ENCODE results near the gene SIX2. TPM values are rescaled to one million over a fixed set of nuclear protein-coding genes. Genes with fewer than 3 reads are reported as not detected.

Gene SIX2
- total and polyA plus RNA-seq, 2 donors from 2014 or later, result 0.28 to 0.62 TPM

- H3K27ac ChIP-seq (ENCODE audit: low read depth in 2 of 2, low read length in 2 of 2), result no peak overlapping the region
- FAIRE-seq, result no peak
- peaks cover 45% of the 10 kb centered on the region for H3K27me3 ChIP-seq (ENCODE audit: control insufficient read depth, insufficient read depth, low read length)
- no peaks in the 10 kb centered on the region for H3K9me3 ChIP-seq (ENCODE audit: control insufficient read depth in 2 of 3, insufficient read depth in 1 of 3, low read length in 3 of 3)
- H3K4me3 ChIP-seq (ENCODE audit: low read length in 3 of 3), result peak overlapping the region in 1 of 3 donors; percentile 48
- H3K4me1 ChIP-seq (ENCODE audit: control insufficient read depth in 2 of 3, insufficient read depth in 2 of 3, low read depth in 1 of 3, low read length in 3 of 3), result peaks cover 0 to 25% (median 5%) of the 10 kb centered on the region in 3 donors
- no peaks in the 10 kb centered on the region for H3K36me3 ChIP-seq (ENCODE audit: control insufficient read depth in 2 of 3, insufficient read depth in 3 of 3, low read length in 3 of 3)
- intact Hi-C loops (cut with DNase I), result loop anchor here (10.0 kb wide), 2 partner anchors 471 to 561 kb away; no protein-coding TSS in a partner anchor
- no peak overlapping the region for H3K9ac ChIP-seq (ENCODE audit: low read length in 3 of 3)
- peak; percentile 82 to 91 (median 85) for DNase-seq
- peak; percentile 89 for TF ChIP-seq CTCF (IDR thresholded peaks at IDR 0.05; ENCODE audit: borderline replicate concordance, extremely low read depth, insufficient read depth)
Measured at GRCh38 chr2:44955593-44956392, 53.5 kb downstream of the SIX2 start.

Other genes with a start within 250 kb of the SIX2 start
- 0.16 TPM for gene SIX3, start 67.8 kb downstream of the SIX2 start, total RNA-seq
- 0.19 TPM for gene SIX3, start 67.8 kb downstream of the SIX2 start, polyA plus RNA-seq (ENCODE audit: insufficient read depth, low read depth, low replicate concordance)